Liver (tissue), 9 donors: ENCODE measurements around the gene CORO2A. TPM values are rescaled to one million over a fixed set of nuclear protein-coding genes. Genes with fewer than 3 reads are reported as not detected.

Experiments
- DNase-seq: peaks from one replicate; pipeline ENCODE4 v3.0.0-alpha.2; 2017; ENCODE audit warnings: low spot score
- H3K27ac ChIP-seq, 2 donors: one replicate each; pipeline ENCODE4 v1.7.0; 2013; ENCODE audit warnings: inconsistent platforms in 2 of 2, low read length in 2 of 2, control low read depth in 1 of 2, low read depth in 1 of 2, mild to moderate bottlenecking in 1 of 2
- H3K27me3 ChIP-seq, 4 donors: one replicate each; pipeline versions ENCODE4 v1.6.1 to v1.7.0; 2013; ENCODE audit warnings: low read length in 3 of 4, inconsistent platforms in 1 of 4, mild to moderate bottlenecking in 1 of 4, moderate library complexity in 1 of 4; ENCODE audit not compliant: control insufficient read depth in 4 of 4, insufficient read depth in 4 of 4
- H3K36me3 ChIP-seq, 4 donors: one replicate each; pipeline versions ENCODE4 v1.6.1 to v1.7.0; 2013; ENCODE audit warnings: low read length in 3 of 4, mild to moderate bottlenecking in 3 of 4, low read depth in 1 of 4, moderate library complexity in 1 of 4; ENCODE audit not compliant: control insufficient read depth in 4 of 4, insufficient read depth in 3 of 4
- H3K4me1 ChIP-seq, 4 donors: one replicate each; pipeline versions ENCODE4 v1.6.1 to v1.7.0; 2013; ENCODE audit warnings: low read length in 3 of 4, mild to moderate bottlenecking in 3 of 4, moderate library complexity in 1 of 4; ENCODE audit not compliant: control insufficient read depth in 4 of 4, insufficient read depth in 4 of 4
- H3K4me3 ChIP-seq, 3 donors: one replicate each; pipeline versions ENCODE4 v1.6.1 to v1.7.0; 2013; ENCODE audit warnings: low read length in 3 of 3, control low read depth in 1 of 3, low read depth in 1 of 3, mild to moderate bottlenecking in 1 of 3
- H3K9ac ChIP-seq, 2 donors: one replicate each; pipeline ENCODE4 v1.7.0; 2013; ENCODE audit warnings: low read length in 2 of 2, mild to moderate bottlenecking in 2 of 2, moderate library complexity in 2 of 2, control low read depth in 1 of 2, low read depth in 1 of 2
- H3K9me3 ChIP-seq, 4 donors: one replicate each; pipeline versions ENCODE4 v1.6.1 to v1.7.0; 2013; ENCODE audit warnings: low read length in 3 of 4; ENCODE audit not compliant: control insufficient read depth in 4 of 4
- FOXA1 ChIP-seq: IDR thresholded peaks from 2 replicates; pipeline ENCODE4 v1.6.1; 2016; ENCODE audit warnings: antibody characterized with exemption
- FOXA2 ChIP-seq: IDR thresholded peaks from 2 replicates; pipeline ENCODE4 v1.6.1; 2016; ENCODE audit warnings: antibody characterized with exemption
- GABPA ChIP-seq, 2 donors: IDR thresholded peaks in 1 of 2; conservative IDR thresholded peaks in 1 of 2; 2 replicates each; pipeline ENCODE4 v1.6.1; 2016; ENCODE audit warnings: antibody characterized with exemption in 2 of 2, mild to moderate bottlenecking in 1 of 2, moderate library complexity in 1 of 2
- HNF4G ChIP-seq: IDR thresholded peaks from 2 replicates; pipeline ENCODE4 v1.6.1; 2016; ENCODE audit warnings: antibody characterized with exemption
- NR2F2 ChIP-seq: IDR thresholded peaks from 2 replicates; pipeline ENCODE4 v1.6.1; 2016; ENCODE audit warnings: antibody characterized with exemption
- RAD21 ChIP-seq, 2 donors: IDR thresholded peaks; 2 replicates each; pipeline ENCODE4 v1.6.1; 2016; ENCODE audit warnings: antibody characterized with exemption in 2 of 2, mild to moderate bottlenecking in 2 of 2
- REST ChIP-seq: IDR thresholded peaks from 2 replicates; pipeline ENCODE4 v1.6.1; 2016; ENCODE audit warnings: antibody characterized with exemption, mild to moderate bottlenecking
- RXRA ChIP-seq, 2 donors: IDR thresholded peaks; 2 replicates each; pipeline ENCODE4 v1.6.1; 2017 to 2018; ENCODE audit warnings: antibody characterized with exemption in 2 of 2, mild to moderate bottlenecking in 1 of 2
- SP1 ChIP-seq: IDR thresholded peaks from 2 replicates; pipeline ENCODE4 v1.6.1; 2018; ENCODE audit warnings: antibody characterized with exemption, mild to moderate bottlenecking
- TAF1 ChIP-seq: conservative IDR thresholded peaks from 2 replicates; pipeline ENCODE4 v1.6.1; 2016; ENCODE audit warnings: antibody characterized with exemption, mild to moderate bottlenecking
- YY1 ChIP-seq: IDR thresholded peaks from 2 replicates; pipeline ENCODE4 v1.6.1; 2016; ENCODE audit warnings: antibody characterized with exemption, mild to moderate bottlenecking
- WGBS: extraction: QIAGEN DNeasy Blood & Tissue Kit; methylation state at CpG from one replicate; pipeline ENCODE4 v1.1.7; 2013; 5-methylcytosine and 5-hydroxymethylcytosine counted together
- polyA plus RNA-seq, 2 donors: library from polyadenylated mRNA; stranded (reverse) in 1 of 2; unstranded in 1 of 2; fragments of 200-250 nt in 1 of 2; fragments of >200 nt in 1 of 2; fragmentation: Nextera tagmentation in 1 of 2; extraction: Ambion mirVana in 1 of 2; gene quantifications; one replicate each; pipeline versions ENCODE4 v1.2.1 to v1.2.3, GENCODE V29; 2013 to 2015
- total RNA-seq, 2 donors: library from RNA; depleted of rRNA; stranded (reverse); fragments of >200 nt; gene quantifications; one replicate each; pipeline ENCODE4 v1.2.3, GENCODE V29; 2014
- TF ChIP-seq, protein P1 (sequence below): IDR thresholded peaks from 2 replicates; pipeline ENCODE4 v1.6.1; 2016; ENCODE audit warnings: antibody characterized with exemption
- TF ChIP-seq, protein P2 (sequence below): fragments of 150-350 bp; IDR thresholded peaks from 2 replicates; pipeline ENCODE4 v1.5.1; 2017; ENCODE audit warnings: improper control_type of control experiment, low read depth, low read length; ENCODE audit not compliant: missing input control
- TF ChIP-seq, protein P3 (sequence below): IDR thresholded peaks from 2 replicates; pipeline ENCODE4 v1.6.1; 2016; ENCODE audit warnings: antibody characterized with exemption
- donor health status: healthy.
- donor health status: healthy.
- donor health status: healthy.
- donor health status: healthy.
- donor health status: healthy.

CORO2A gene
- total and polyA plus RNA-seq, 4 donors = 1.2 to 2.8 (median 1.4) TPM

DNA sequence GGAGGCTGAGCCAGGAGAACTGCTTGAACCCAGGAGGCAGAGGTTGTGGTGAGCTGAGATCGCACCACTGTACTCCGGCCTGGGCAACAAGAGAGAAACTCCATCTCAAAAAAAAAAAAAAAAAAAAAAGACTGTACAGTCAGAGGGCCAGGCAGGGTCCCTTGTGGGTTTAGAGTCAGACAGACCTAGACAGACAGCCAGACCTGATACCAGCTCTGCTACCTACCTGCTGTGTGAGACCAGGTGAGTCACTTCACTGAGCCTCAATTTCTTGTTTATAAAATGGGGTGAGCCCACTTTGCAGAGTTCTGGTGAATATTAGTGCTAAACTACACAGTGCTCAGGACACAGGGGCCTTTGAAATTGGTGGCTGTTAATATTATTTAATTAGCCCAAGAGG, 93.1 kb downstream of the CORO2A start:
- WGBS = 93% methylated on average over 2 of the region's 2 CpGs
- Histone ChIP-seq H3K9ac (no peak overlapping the region), H3K27me3 (no peaks in the 10 kb centered on the region), H3K4me1 (peaks cover 0 to 5% (median 2%) of the 10 kb centered on the region in 4 donors), H3K9me3 (no peaks in the 10 kb centered on the region), H3K36me3 (peaks cover 6 to 16% (median 12%) of the 10 kb centered on the region in 4 donors), H3K4me3 (no peak overlapping the region), H3K27ac (no peak overlapping the region)
- no peak for DNase-seq
- TF ChIP-seq, protein P1, sequence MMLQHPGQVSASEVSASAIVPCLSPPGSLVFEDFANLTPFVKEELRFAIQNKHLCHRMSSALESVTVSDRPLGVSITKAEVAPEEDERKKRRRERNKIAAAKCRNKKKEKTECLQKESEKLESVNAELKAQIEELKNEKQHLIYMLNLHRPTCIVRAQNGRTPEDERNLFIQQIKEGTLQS = no peak
- no peak for TF ChIP-seq GABPA (IDR thresholded peaks at IDR 0.05 in 1 of 2, conservative IDR thresholded peaks at IDR 0.05 in 1 of 2)

DNA sequence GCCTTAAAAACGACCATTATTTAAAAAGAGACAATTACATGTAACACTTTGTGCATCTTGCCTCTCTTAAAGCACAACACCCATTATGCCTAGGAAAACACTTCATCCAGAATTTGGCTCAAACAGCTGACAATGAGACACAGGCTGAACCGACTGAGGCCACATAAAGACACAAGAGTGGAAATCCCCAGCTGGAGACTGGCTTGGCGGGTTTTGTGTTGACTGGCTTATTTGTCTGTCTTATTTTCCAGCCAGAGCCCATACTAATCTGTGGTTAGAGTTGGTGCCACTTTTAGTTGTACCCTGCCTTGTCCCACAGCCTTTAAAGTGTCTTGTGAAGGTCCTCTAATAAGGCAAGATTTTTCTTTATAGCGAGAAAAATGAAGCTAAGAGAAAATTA, 94.6 kb downstream of the CORO2A start:
- H3K4me1 ChIP-seq = peaks cover 0 to 5% (median 2%) of the 10 kb centered on the region in 4 donors
- H3K27ac ChIP-seq = no peak overlapping the region
- H3K4me3 ChIP-seq = no peak overlapping the region
- no peaks in the 10 kb centered on the region for H3K27me3 ChIP-seq
- H3K36me3 ChIP-seq = peaks cover 6 to 20% (median 14%) of the 10 kb centered on the region in 4 donors
- DNase-seq = no peak
- 60% methylated on average over 4 of the region's 4 CpGs for WGBS
- no peaks in the 10 kb centered on the region for H3K9me3 ChIP-seq
- TF ChIP-seq FOXA1 (no peak), RXRA (IDR thresholded peaks at IDR 0.05) (no peak), TAF1 (no peak), HNF4G (no peak), FOXA2 (no peak), RAD21 (IDR thresholded peaks at IDR 0.05) (no peak), SP1 (no peak), NR2F2 (no peak), YY1 (no peak), REST (no peak)
- TF ChIP-seq, protein P2, sequence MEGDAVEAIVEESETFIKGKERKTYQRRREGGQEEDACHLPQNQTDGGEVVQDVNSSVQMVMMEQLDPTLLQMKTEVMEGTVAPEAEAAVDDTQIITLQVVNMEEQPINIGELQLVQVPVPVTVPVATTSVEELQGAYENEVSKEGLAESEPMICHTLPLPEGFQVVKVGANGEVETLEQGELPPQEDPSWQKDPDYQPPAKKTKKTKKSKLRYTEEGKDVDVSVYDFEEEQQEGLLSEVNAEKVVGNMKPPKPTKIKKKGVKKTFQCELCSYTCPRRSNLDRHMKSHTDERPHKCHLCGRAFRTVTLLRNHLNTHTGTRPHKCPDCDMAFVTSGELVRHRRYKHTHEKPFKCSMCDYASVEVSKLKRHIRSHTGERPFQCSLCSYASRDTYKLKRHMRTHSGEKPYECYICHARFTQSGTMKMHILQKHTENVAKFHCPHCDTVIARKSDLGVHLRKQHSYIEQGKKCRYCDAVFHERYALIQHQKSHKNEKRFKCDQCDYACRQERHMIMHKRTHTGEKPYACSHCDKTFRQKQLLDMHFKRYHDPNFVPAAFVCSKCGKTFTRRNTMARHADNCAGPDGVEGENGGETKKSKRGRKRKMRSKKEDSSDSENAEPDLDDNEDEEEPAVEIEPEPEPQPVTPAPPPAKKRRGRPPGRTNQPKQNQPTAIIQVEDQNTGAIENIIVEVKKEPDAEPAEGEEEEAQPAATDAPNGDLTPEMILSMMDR = no peak
- TF ChIP-seq, protein P1 = no peak
- TF ChIP-seq, protein P3, sequence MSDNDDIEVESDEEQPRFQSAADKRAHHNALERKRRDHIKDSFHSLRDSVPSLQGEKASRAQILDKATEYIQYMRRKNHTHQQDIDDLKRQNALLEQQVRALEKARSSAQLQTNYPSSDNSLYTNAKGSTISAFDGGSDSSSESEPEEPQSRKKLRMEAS = no peak
- no peak overlapping the region for H3K9ac ChIP-seq
